Heart left ventricle (tissue), 13 donors: ENCODE results near the gene SSPN.

ENCODE experiments used
- CTCF ChIP-seq, 12 donors: fragments of 200-600 bp; sonication (generic) in 4 of 12; IDR thresholded peaks; one replicate each; pipeline versions ENCODE4 v1.5.0 to v1.8.0; 2018 to 2022; ENCODE audit warnings: antibody characterized with exemption in 12 of 12, mild to moderate bottlenecking in 5 of 12
- POLR2A ChIP-seq, 2 donors: fragments of 450-650 bp; IDR thresholded peaks; one replicate each; pipeline ENCODE4 v1.6.1; 2017; ENCODE audit warnings: antibody characterized with exemption in 2 of 2, mild to moderate bottlenecking in 2 of 2, moderate library complexity in 2 of 2
- donor health status: ischemic (EF 13 %, LVEDD 7.1; RV severe dilation, severe dysfunction).
- donor health status: DM: no; HTN: yes; CAD: no.
- donor health status: DM: no; HTN: no; CAD: no.
- donor health status: ischemic (EF 25% LVEDD 6.9; RV normal size, moderate dysfunction).
- donor health status: ischemic (EF 25% LVEDD 5.7; RV mildly dilated, moderate dysfunction).
- donor health status: ischemic (EF 35%, LVEDD 5.7; RV mildly dilated, moderate dysfunction).
- donor health status: nonischemic (EF 11% LVEDD 7.7; RV severe dilation, severe dysfunction).
- donor health status: DM: yes; HTN: yes; CAD: no.
- donor health status: PGD.
- donor health status: ischemic (EF 29% LVEDD 5.4; RV normal size, mild dysfunction).
- donor health status: nonischemic (EF 23%, LVEDD 6.1; RV moderate dilation, normal function).

DNA sequence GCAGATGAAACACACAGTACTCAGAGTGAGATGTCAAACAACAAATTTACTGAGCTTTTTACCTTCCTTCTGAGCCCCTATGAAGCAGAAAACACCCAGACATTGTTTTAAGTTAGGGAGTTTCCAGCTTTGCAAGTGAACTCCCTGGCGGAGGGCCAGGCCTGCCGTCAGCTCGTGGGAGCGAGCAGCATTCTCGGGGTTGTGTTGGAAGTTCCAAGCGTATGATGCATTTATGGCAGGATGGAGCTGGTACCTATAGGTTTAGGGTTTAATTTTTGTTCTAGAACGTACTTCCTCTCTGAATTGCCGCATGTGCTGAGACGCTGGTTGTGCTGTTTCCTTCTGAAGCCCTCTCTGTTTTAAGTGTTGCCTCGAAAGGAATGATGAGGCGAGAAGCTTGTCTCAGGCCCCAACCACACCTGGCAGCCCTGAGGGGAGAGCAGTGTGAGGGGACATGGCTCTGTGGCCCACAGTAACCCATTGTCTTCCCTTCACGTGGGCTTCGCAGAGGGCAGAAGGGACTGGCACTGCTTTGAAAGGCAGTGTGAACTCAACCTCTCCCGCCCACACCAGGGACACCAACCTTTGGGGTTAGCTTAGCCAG, 76.6 kb downstream of the SSPN start:
- TF ChIP-seq CTCF (IDR thresholded peaks at IDR 0.05) = no peak
- TF ChIP-seq POLR2A (IDR thresholded peaks at IDR 0.05) = no peak
